ENCODE results near the gene CEMP1. TPM values are rescaled to one million over a fixed set of nuclear protein-coding genes. Genes with fewer than 3 reads are reported as not detected.

Gene CEMP1
- total RNA-seq, 1 experiment from 2014 or later: not detected

- Histone ChIP-seq H4K20me1 (ENCODE audit: control insufficient read depth, insufficient read depth, insufficient read length) (no peaks in the 10 kb centered on the region), H2BK12ac (ENCODE audit: insufficient read length, low read depth, low read length) (no peak overlapping the region), H2AK5ac (ENCODE audit: insufficient read length, low read length) (no peak overlapping the region), H4K91ac (ENCODE audit: insufficient read length, low read depth, low read length) (no peak overlapping the region), H2BK20ac (ENCODE audit: low read depth, low read length, poor library complexity, severe bottlenecking) (no peak overlapping the region), H3K18ac (ENCODE audit: insufficient read length, low read depth, low read length) (no peak overlapping the region), H3K9me3 (ENCODE audit: control insufficient read depth, low read depth, low read length) (no peaks in the 10 kb centered on the region), H3K56ac (ENCODE audit: insufficient read length, low read depth, low read length) (no peak overlapping the region), H3K4ac (ENCODE audit: low read depth, low read length) (no peak overlapping the region), H2BK15ac (ENCODE audit: low read depth, low read length) (no peak overlapping the region), H3K23me2 (ENCODE audit: insufficient read length, low read depth, low read length, poor library complexity, severe bottlenecking) (no peaks in the 10 kb centered on the region), H2AFZ (ENCODE audit: low read length) (no peak overlapping the region), H3K79me2 (ENCODE audit: insufficient read depth, low read length) (no peaks in the 10 kb centered on the region), H3K4me2 (ENCODE audit: insufficient read depth, insufficient read length, low read length) (no peak overlapping the region), H4K5ac (ENCODE audit: insufficient read length, low read depth, low read length) (no peak overlapping the region), H3K14ac (ENCODE audit: insufficient read depth, low read length) (no peak overlapping the region), H4K8ac (replicated peaks; ENCODE audit: insufficient read length, low read depth, low read length) (no peak overlapping the region), H3K79me1 (ENCODE audit: insufficient read depth, low read depth, low read length, poor library complexity, severe bottlenecking) (no peaks in the 10 kb centered on the region), H3K23ac (ENCODE audit: insufficient read length, low read depth, low read length) (no peak overlapping the region), H3T11ph (ENCODE audit: low read length) (no peak overlapping the region), H3K27me3 (ENCODE audit: insufficient read depth, low read length) (no peaks in the 10 kb centered on the region), H2BK5ac (ENCODE audit: insufficient read length, low read length) (no peak overlapping the region), H3K9ac (ENCODE audit: extremely low read depth, insufficient read length, low read length) (no peak overlapping the region), H3K27ac (ENCODE audit: insufficient read length, low read depth, low read length) (no peak overlapping the region), H3K4me1 (ENCODE audit: insufficient read depth, low read length) (no peaks in the 10 kb centered on the region), H2BK120ac (ENCODE audit: low read depth, low read length, poor library complexity, severe bottlenecking) (no peak overlapping the region)
- Mint-ChIP-seq H3K36me3 (ENCODE audit: insufficient read depth in 1 of 3, low read depth in 3 of 3) (no peaks in the 10 kb centered on the region), H3K4me1 (peaks cover 9 to 15% of the 10 kb centered on the region in 2 experiments), H3K27ac (no peak overlapping the region), H3K27me3 (ENCODE audit: low read depth) (no peaks in the 10 kb centered on the region), H3K4me3 (no peak overlapping the region), H3K9me3 (no peaks in the 10 kb centered on the region)
- WGBS (ENCODE audit: extremely low coverage, insufficient read length, low lambda C conversion rate): no CpG with 5 or more reads among the region's 15 CpGs
- TF ChIP-seq CTCF (conservative IDR thresholded peaks at IDR 0.05): no peak
- no peak for DNase-seq
Measured at GRCh38 chr16:2487903-2488531, 43.2 kb downstream of the CEMP1 start.
